Lower leg skin (tissue), 4 donors: ENCODE results near the gene NBL1. TPM values are rescaled to one million over a fixed set of nuclear protein-coding genes. Genes with fewer than 3 reads are reported as not detected.
A peak's percentile ranks its signal among the peaks of the same experiment; 100 is the strongest.

Experiments
- DNase-seq, 2 donors: peaks; one replicate each; pipeline ENCODE4 v3.0.0-alpha.2; 2019; ENCODE audit warnings: low spot score in 2 of 2
- H3K4me3 ChIP-seq: fragments of 200-600 bp; sonication (generic); 2 replicates; pipeline ENCODE4 v1.5.1; 2017; ENCODE audit warnings: mild to moderate bottlenecking, low read depth; ENCODE audit not compliant: poor library complexity, severe bottlenecking
- CTCF ChIP-seq, 3 donors: fragments of 450-650 bp; IDR thresholded peaks; one replicate each; pipeline ENCODE4 v1.5.1; 2016; ENCODE audit warnings: antibody characterized with exemption in 3 of 3, mild to moderate bottlenecking in 3 of 3, moderate library complexity in 2 of 3
- POLR2A ChIP-seq, 2 donors: fragments of 450-650 bp; IDR thresholded peaks; one replicate each; pipeline ENCODE4 v1.6.1; 2016 to 2017; ENCODE audit warnings: antibody characterized with exemption in 2 of 2, mild to moderate bottlenecking in 1 of 2, moderate library complexity in 1 of 2
- WGBS, 2 donors: methylation state at CpG; one replicate each; pipeline ENCODE4 v1.1.5; 2018; 5-methylcytosine and 5-hydroxymethylcytosine counted together
- intact Hi-C: fragments of 100-400 bp; cut with DNase I; formaldehyde crosslinking; loops from one replicate; pipeline ENCODE4 v1.15.0; 2023; ENCODE audit warnings: low total_unique reads
- total RNA-seq, 4 donors: library from RNA; depleted of rRNA; stranded (reverse); fragments of >200 nt; gene quantifications; one replicate each; pipeline ENCODE4 v1.1.0, GENCODE V29; 2016

Gene NBL1
- total RNA-seq, 4 donors from 2014 or later = 147 to 230 (median 210) TPM

- intact Hi-C loops = loop anchor here (10.0 kb wide), 1 partner anchor 155 kb away; the partner anchor contains the start of gene CAPZB
- TF ChIP-seq POLR2A (IDR thresholded peaks at IDR 0.05) (no peak), CTCF (IDR thresholded peaks at IDR 0.05) (no peak)
- H3K4me3 ChIP-seq = no peak overlapping the region
- WGBS, 2 donors = 28 to 41% methylated on average over 3 of the region's 3 CpGs
- DNase-seq = peak; percentile 67 to 84
Observed at GRCh38 chr1:19639999-19640362, 4.1 kb upstream of the NBL1 start.

- intact Hi-C loops = loop anchor here (10.0 kb wide), 1 partner anchor 156 kb away; the partner anchor contains the start of gene CAPZB
Observed at GRCh38 chr1:19640363-19641316, 3.5 kb upstream of the NBL1 start.

GRCh38 chr1:19643121-19643520 lies 990 bp upstream of the NBL1 start:
- H3K4me3 ChIP-seq = no peak overlapping the region
- 19 to 34% methylated on average over 7 of the region's 7 CpGs for WGBS, 2 donors

More at GRCh38 chr1:19640363-19641316, 3.5 kb upstream of the NBL1 start:
- TF ChIP-seq POLR2A (IDR thresholded peaks at IDR 0.05) = no peak
- TF ChIP-seq CTCF (IDR thresholded peaks at IDR 0.05) = no peak
- no peak overlapping the region for H3K4me3 ChIP-seq
- peak in 1 of 2 donors; percentile 83 for DNase-seq
- WGBS, 2 donors = 34 to 35% methylated on average over 14 of the region's 14 CpGs

GRCh38 chr1:19644395-19644680 lies 227 bp downstream of the NBL1 start:
- intact Hi-C loops = loop anchor here (10.0 kb wide), 1 partner anchor 160 kb away; the partner anchor contains the start of gene CAPZB
- WGBS, 2 donors = 0% methylated on average over 12 of the region's 51 CpGs; no CpG with 5 or more reads in 1 of the 2 donors
- no peak for DNase-seq

More at GRCh38 chr1:19643121-19643520, 990 bp upstream of the NBL1 start:
- intact Hi-C loops = loop anchor here (10.0 kb wide), 1 partner anchor 158 kb away; the partner anchor contains the start of gene CAPZB
- DNase-seq = no peak
- TF ChIP-seq CTCF (IDR thresholded peaks at IDR 0.05) (no peak), POLR2A (IDR thresholded peaks at IDR 0.05) (no peak)

More at GRCh38 chr1:19644395-19644680, 227 bp downstream of the NBL1 start:
- TF ChIP-seq POLR2A (IDR thresholded peaks at IDR 0.05) (no peak), CTCF (IDR thresholded peaks at IDR 0.05) (no peak)
- H3K4me3 ChIP-seq = peak overlapping the region; percentile 70
